ENCODE data around the gene FGFR3. TPM values are rescaled to one million over a fixed set of nuclear protein-coding genes. Genes with fewer than 3 reads are reported as not detected.
A peak's percentile ranks its signal among the peaks of the same experiment; 100 is the strongest.

FGFR3 gene
- total and polyA plus RNA-seq, 12 donors: 1.2 to 6.6 (median 2.4) TPM

DNA sequence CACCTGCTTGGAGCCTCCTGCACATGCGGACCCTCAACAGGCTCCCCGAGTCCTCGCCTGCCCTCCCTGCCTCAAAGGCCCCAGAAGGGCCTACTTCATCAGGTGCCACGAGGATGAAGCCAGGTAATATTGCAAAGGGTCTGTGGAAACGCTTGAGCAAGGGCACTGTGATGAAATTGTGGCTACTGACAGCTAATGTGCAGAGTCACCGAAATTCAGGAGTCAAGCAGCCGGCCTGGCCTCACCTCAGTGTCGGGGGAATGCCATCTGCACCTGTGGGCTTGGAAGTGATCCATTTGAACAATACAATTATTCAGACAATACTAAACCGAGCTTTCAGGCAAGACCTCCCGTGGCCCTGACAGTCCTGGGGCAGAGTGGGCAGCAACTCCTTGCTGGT lies 3.1 kb upstream of the FGFR3 start:
- Histone ChIP-seq H3K9me3 (no peaks in the 10 kb centered on the region), H3K27ac (no peak overlapping the region), H3K27me3 (peaks cover 11 to 31% (median 13%) of the 10 kb centered on the region in 7 donors), H3K36me3 (no peaks in the 10 kb centered on the region), H3K4me3 (no peak overlapping the region), H3K4me1 (peaks cover 10 to 22% (median 13%) of the 10 kb centered on the region in 9 donors)
- intact Hi-C loops (cut with DNase I): no loop called here
- ATAC-seq (no peak), DNase-seq (no peak)
- no peak for TF ChIP-seq CTCF (IDR thresholded peaks at IDR 0.05)
- WGBS, 2 donors: 88 to 89% methylated on average over 10 of the region's 10 CpGs

GRCh38 chr4:1792158-1792831 lies 798 bp upstream of the FGFR3 start:
- TF ChIP-seq CTCF (IDR thresholded peaks at IDR 0.05): no peak
- ATAC-seq (peak in 1 of 8 donors; percentile 20), DNase-seq (no peak)
- Histone ChIP-seq H3K4me3 (peak overlapping the region in 3 of 10 donors; percentile 23 to 39 (median 33)), H3K4me1 (peaks cover 8 to 23% (median 18%) of the 10 kb centered on the region in 9 donors), H3K9me3 (no peaks in the 10 kb centered on the region), H3K27me3 (peaks cover 19 to 54% (median 36%) of the 10 kb centered on the region in 7 donors), H3K27ac (peak overlapping the region in 1 of 10 donors; percentile 22), H3K36me3 (no peaks in the 10 kb centered on the region)
- intact Hi-C loops (cut with DNase I): no loop called here
- WGBS, 2 donors: 42 to 52% methylated on average over 29 of the region's 29 CpGs

GRCh38 chr4:1793496-1793840 lies 375 bp downstream of the FGFR3 start:
- DNase-seq (peak; percentile 44 to 51), ATAC-seq (peak in 2 of 8 donors; percentile 17 to 56)
- Histone ChIP-seq H3K9me3 (no peaks in the 10 kb centered on the region), H3K27me3 (peaks cover 19 to 65% (median 47%) of the 10 kb centered on the region in 7 donors), H3K36me3 (no peaks in the 10 kb centered on the region), H3K27ac (peak overlapping the region in 1 of 10 donors; percentile 56), H3K4me1 (peaks cover 8 to 23% (median 18%) of the 10 kb centered on the region in 9 donors), H3K4me3 (peak overlapping the region in 9 of 10 donors; percentile 32 to 60 (median 48))
- WGBS, 2 donors: 0 to 1% methylated on average over 3 to 39 of the region's 44 CpGs
- no peak for TF ChIP-seq CTCF (IDR thresholded peaks at IDR 0.05)
- intact Hi-C loops (cut with DNase I): no loop called here

GRCh38 chr4:1793940-1794808 lies 1.1 kb downstream of the FGFR3 start:
- no peak for TF ChIP-seq CTCF (IDR thresholded peaks at IDR 0.05)
- Histone ChIP-seq H3K27ac (peak overlapping the region in 1 of 10 donors; percentile 15), H3K4me1 (peaks cover 8 to 23% (median 18%) of the 10 kb centered on the region in 9 donors), H3K36me3 (no peaks in the 10 kb centered on the region), H3K27me3 (peaks cover 19 to 65% (median 51%) of the 10 kb centered on the region in 7 donors), H3K9me3 (no peaks in the 10 kb centered on the region), H3K4me3 (peak overlapping the region in 9 of 10 donors; percentile 32 to 60 (median 51))
- DNase-seq (no peak), ATAC-seq (no peak)
- 1% methylated on average over 77 to 101 of the region's 101 CpGs for WGBS, 2 donors
- intact Hi-C loops (cut with DNase I): no loop called here

All from heart right ventricle (tissue), 16 donors.